Hematopoietic multipotent progenitor cell treated with erythropoietin and hydrocortisone succinate and interleukin-3 and kit ligand, for 17 days (in vitro differentiated cells): Measurements from ENCODE around the gene LRRC23.
"Not testable (repeated sequence)": the region's sequence is repeated elsewhere in the genome, so short reads cannot be mapped to it uniquely, and the experiment has no call there.

ENCODE experiments used
- DNase-seq: peaks from one replicate; pipeline ENCODE4 v3.0.0-alpha.2; 2015; ENCODE audit warnings: low spot score

Gene LRRC23

GRCh38 chr12:6904280-6905276 is at the start of gene LRRC23:
Gene LRRC23, plus strand, starts transcription at chr12:6904822. Its CDS starts 812 bp downstream, at chr12:6905634.
- DNase-seq = peak; percentile 94

- DNase-seq = no peak
Measured at GRCh38 chr12:6855322-6855721, 49.3 kb upstream of the LRRC23 start.

GRCh38 chr12:6858799-6859198 is 45.8 kb upstream of the LRRC23 start:
- DNase-seq = no peak

GRCh38 chr12:6860116-6860515 is 44.5 kb upstream of the LRRC23 start:
- DNase-seq = no peak

GRCh38 chr12:6860942-6861341 is 43.7 kb upstream of the LRRC23 start:
- DNase-seq = no peak

GRCh38 chr12:6861391-6861790 is 43.2 kb upstream of the LRRC23 start:
- DNase-seq = no peak

- no peak for DNase-seq
Measured at GRCh38 chr12:6863033-6863432, 41.6 kb upstream of the LRRC23 start.

- no peak for DNase-seq
Measured at GRCh38 chr12:6863586-6864321, 40.9 kb upstream of the LRRC23 start.

GRCh38 chr12:6865307-6865706 is 39.3 kb upstream of the LRRC23 start:
- DNase-seq = not testable (repeated sequence)

- DNase-seq = no peak
Measured at GRCh38 chr12:6866163-6866919, 38.3 kb upstream of the LRRC23 start.

- no peak for DNase-seq
Measured at GRCh38 chr12:6866920-6867412, 37.7 kb upstream of the LRRC23 start.

- DNase-seq = peak; percentile 84
Measured at GRCh38 chr12:6867413-6868210, 37.0 kb upstream of the LRRC23 start, which contains the start of gene TPI1. Gene TPI1, plus strand, starts transcription at chr12:6867531. Its CDS starts 36 bp downstream, at chr12:6867567.

- DNase-seq = no peak
Measured at GRCh38 chr12:6868211-6869048, 36.2 kb upstream of the LRRC23 start.

GRCh38 chr12:6869049-6870021 is 35.3 kb upstream of the LRRC23 start:
- peak; percentile 94 for DNase-seq

GRCh38 chr12:6870304-6870703 is 34.3 kb upstream of the LRRC23 start:
- not testable (repeated sequence) for DNase-seq

GRCh38 chr12:6871052-6871957 is 33.3 kb upstream of the LRRC23 start:
- DNase-seq = peak; percentile 63
